Thoracic aorta (tissue), 2 donors: ENCODE data around the gene CYBC1. TPM values are rescaled to one million over a fixed set of nuclear protein-coding genes. Genes with fewer than 3 reads are reported as not detected.

Experiments
- ATAC-seq: fragments of 150-250 bp; one replicate; pipeline ENCODE4 v1.8.0; 2017; ENCODE audit warnings: low read depth; ENCODE audit not compliant: insufficient number of reproducible peaks, low FRiP score
- DNase-seq: peaks from one replicate; pipeline ENCODE4 v3.0.0-alpha.2; 2020; ENCODE audit warnings: low spot score
- H3K27ac ChIP-seq, 2 donors: fragments of 200-600 bp; sonication (generic); 1 replicate in 1 of 2; 2 replicates in 1 of 2; pipeline ENCODE4 v1.5.1; 2016; ENCODE audit warnings: mild to moderate bottlenecking in 2 of 2, moderate library complexity in 2 of 2
- H3K27me3 ChIP-seq: fragments of 200-600 bp; sonication (generic); replicated peaks from 2 replicates; pipeline ENCODE4 v1.6.0; 2016; ENCODE audit warnings: mild to moderate bottlenecking; ENCODE audit not compliant: insufficient read depth
- H3K36me3 ChIP-seq: fragments of 200-600 bp; sonication (generic); one replicate; pipeline ENCODE4 v1.5.1; 2016
- H3K4me1 ChIP-seq, 2 donors: fragments of 200-600 bp; sonication (generic); 1 replicate in 1 of 2; 2 replicates in 1 of 2; pipeline versions ENCODE4 v1.5.1 to v1.6.0; 2016; ENCODE audit warnings: low read depth in 2 of 2, mild to moderate bottlenecking in 1 of 2; ENCODE audit not compliant: control insufficient read depth in 1 of 2
- H3K4me3 ChIP-seq: fragments of 200-600 bp; sonication (generic); 2 replicates; pipeline ENCODE4 v1.5.1; 2016; ENCODE audit warnings: mild to moderate bottlenecking
- H3K9me3 ChIP-seq: fragments of 200-600 bp; sonication (generic); 2 replicates; pipeline ENCODE4 v1.5.1; 2016
- total RNA-seq, 2 donors: library from RNA; depleted of rRNA; stranded (reverse); fragments of >200 nt; gene quantifications; one replicate each; pipeline versions ENCODE4 v1.1.0 to v1.2.3, GENCODE V29; 2016
- TF ChIP-seq, protein P1 (sequence below): fragments of 200-600 bp; sonication (generic); IDR thresholded peaks from one replicate; pipeline ENCODE4 v1.5.1; 2019; ENCODE audit warnings: antibody characterized with exemption

The CYBC1 gene
- total RNA-seq, 2 donors from 2014 or later: 84.6 to 178 TPM

DNA sequence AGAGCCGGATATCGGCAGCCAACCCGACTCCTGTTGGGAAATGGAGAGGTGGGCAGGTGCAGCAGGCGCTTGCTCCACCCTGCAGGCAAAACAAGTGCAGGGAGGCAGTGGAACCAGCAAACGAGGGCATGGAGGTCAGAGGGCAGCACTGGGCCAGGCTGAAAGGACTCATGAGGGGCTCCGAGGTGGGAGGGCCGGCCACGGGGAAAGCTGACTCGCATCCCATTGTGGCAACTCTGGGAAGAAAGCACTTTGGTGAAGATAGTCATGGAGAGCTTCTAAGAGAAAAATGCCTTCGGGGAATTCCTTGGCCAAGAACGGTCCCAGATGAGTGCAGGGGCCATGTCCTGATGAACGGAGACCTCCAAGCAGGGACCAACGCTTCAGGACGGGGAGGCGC is 4.4 kb downstream of the CYBC1 start:
- Histone ChIP-seq H3K36me3 (peaks cover 9% of the 10 kb centered on the region), H3K27ac (no peak overlapping the region), H3K4me1 (peaks cover 8 to 33% of the 10 kb centered on the region in 2 donors), H3K9me3 (no peaks in the 10 kb centered on the region), H3K4me3 (no peak overlapping the region), H3K27me3 (no peaks in the 10 kb centered on the region)
- ATAC-seq (no peak), DNase-seq (no peak)
- TF ChIP-seq, protein P1, sequence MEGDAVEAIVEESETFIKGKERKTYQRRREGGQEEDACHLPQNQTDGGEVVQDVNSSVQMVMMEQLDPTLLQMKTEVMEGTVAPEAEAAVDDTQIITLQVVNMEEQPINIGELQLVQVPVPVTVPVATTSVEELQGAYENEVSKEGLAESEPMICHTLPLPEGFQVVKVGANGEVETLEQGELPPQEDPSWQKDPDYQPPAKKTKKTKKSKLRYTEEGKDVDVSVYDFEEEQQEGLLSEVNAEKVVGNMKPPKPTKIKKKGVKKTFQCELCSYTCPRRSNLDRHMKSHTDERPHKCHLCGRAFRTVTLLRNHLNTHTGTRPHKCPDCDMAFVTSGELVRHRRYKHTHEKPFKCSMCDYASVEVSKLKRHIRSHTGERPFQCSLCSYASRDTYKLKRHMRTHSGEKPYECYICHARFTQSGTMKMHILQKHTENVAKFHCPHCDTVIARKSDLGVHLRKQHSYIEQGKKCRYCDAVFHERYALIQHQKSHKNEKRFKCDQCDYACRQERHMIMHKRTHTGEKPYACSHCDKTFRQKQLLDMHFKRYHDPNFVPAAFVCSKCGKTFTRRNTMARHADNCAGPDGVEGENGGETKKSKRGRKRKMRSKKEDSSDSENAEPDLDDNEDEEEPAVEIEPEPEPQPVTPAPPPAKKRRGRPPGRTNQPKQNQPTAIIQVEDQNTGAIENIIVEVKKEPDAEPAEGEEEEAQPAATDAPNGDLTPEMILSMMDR: no peak

DNA sequence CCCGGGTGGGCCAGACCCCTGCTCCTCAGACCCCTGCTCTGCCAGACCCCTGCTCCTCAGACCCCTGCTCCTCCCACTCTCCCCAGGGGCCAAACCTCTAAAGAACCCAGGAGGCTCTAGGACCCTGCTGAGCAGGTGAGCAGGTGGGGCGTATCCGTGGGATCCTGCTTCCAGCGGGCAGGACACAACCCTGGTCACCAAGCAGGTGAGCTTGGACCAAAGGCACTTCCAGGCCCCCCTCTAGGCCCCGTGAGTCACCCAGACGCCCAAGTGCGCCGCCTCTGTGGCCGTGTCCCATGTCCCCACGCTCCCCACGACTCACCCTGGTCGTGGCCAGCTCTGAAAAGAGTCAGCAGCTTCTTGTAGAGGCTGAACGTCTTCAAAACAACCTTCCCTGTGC is 5.0 kb downstream of the CYBC1 start:
- H3K4me3 ChIP-seq: no peak overlapping the region
- no peak for ATAC-seq
- H3K27ac ChIP-seq: peak overlapping the region in 1 of 2 donors; percentile 3
- TF ChIP-seq, protein P1: no peak
- peaks cover 9% of the 10 kb centered on the region for H3K36me3 ChIP-seq
- no peaks in the 10 kb centered on the region for H3K27me3 ChIP-seq
- no peaks in the 10 kb centered on the region for H3K9me3 ChIP-seq
- peaks cover 8 to 30% of the 10 kb centered on the region in 2 donors for H3K4me1 ChIP-seq
- DNase-seq: no peak

DNA sequence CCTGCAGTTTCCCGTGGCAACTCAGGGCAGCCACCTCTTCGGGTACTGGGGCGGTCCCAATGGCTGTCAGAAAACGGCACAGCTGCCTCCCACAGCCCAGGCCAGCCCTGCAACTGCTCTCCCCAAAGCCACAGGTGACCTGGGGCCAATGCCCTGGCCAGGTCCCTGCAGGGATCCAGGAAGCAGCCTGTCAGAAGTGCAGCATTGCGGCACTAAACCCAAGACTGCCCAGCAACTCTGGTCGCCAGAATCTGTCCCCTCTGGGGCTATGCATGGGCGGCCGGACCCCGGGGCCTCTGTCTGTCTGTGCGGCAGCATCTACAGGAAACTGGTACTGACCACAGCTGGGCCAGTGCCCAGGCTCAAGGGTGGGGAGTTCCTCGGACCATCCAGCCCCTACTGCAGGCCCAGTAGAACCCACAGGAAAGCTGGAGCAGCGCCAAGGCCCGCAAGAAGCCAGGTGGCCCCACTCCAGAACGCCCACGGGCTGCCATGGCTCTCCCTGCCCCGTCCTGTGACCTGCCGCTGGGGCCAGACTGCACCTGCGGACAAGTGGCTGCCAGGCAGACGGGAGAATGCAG is 5.5 kb downstream of the CYBC1 start:
- Histone ChIP-seq H3K4me1 (peaks cover 8 to 29% of the 10 kb centered on the region in 2 donors), H3K27ac (peak overlapping the region in 1 of 2 donors; percentile 3), H3K27me3 (no peaks in the 10 kb centered on the region), H3K9me3 (no peaks in the 10 kb centered on the region), H3K4me3 (no peak overlapping the region), H3K36me3 (peaks cover 9% of the 10 kb centered on the region)
- TF ChIP-seq, protein P1: no peak
- ATAC-seq: peak; percentile 20
- DNase-seq: no peak

DNA sequence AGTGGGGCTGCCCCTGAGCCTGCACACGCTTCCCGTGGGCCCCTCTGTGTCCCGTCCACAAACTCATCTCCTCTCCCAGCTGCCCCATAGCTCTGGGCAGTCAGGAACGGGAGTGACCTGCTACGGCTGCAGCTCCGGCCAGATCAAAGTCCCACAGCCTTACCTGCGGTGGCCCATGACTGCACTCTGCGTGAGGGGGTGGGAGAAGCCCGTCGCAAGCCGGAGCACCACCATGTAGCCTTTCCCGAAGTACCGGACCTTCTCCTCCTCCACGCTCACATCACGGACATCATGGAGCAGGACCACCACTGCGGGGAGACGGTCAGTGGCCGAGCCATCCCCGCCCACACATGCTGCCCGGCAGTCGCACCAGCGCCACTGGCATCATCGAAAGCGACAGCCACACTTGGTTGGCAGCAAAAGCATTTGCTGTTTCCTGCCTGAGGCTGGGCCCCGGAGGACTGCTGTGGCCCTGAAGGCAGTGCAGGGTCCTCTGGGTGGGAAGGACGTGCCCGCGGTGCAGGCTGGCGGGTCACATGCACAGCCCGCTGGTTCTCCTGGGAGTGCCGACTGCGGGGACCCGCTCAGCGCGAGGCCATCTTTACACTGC is 6.2 kb downstream of the CYBC1 start:
- Histone ChIP-seq H3K4me3 (no peak overlapping the region), H3K27ac (no peak overlapping the region), H3K9me3 (no peaks in the 10 kb centered on the region), H3K36me3 (peaks cover 9% of the 10 kb centered on the region), H3K4me1 (peaks cover 8 to 22% of the 10 kb centered on the region in 2 donors), H3K27me3 (no peaks in the 10 kb centered on the region)
- DNase-seq (no peak), ATAC-seq (no peak)
- TF ChIP-seq, protein P1: no peak

DNA sequence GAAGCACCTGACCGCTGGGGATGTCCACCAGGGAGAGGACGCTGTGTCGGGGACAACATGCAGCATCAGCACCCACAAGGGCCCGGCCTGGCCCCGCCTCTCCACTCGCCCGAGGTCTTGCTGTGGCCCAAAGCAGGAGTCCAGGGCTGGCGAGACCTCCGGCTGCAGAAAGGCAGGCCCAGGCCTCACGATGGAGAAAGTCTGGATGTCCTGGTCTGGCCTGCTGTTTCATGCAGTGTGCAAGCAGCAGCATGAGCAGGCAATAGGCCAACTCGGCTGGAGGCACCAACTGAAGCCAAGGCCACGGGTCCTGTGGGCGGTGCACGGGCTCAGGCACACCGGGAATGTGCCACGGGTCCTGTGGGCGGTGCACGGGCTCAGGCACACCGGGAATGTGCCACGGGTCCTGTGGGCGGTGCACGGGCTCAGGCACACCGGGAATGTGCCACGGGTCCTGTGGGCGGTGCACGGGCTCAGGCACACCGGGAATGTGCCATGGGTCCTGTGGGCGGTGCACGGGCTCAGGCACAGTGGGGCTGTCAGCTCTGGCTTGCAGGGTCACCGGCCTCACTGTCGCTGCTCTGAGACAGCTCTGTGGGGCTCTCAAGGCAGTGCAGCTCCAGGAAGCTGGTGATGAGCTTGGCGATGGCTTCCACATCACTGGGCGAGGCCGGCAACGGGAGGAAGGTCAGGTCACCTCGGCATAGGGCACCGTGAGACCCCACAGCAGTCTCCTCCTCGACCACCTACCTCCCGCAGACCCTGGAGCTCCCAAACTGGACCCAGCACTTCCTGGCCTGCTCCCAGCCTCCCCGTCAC is 6.9 kb downstream of the CYBC1 start:
- DNase-seq: no peak
- H3K27ac ChIP-seq: no peak overlapping the region
- H3K4me1 ChIP-seq: peaks cover 8 to 17% of the 10 kb centered on the region in 2 donors
- no peak overlapping the region for H3K4me3 ChIP-seq
- H3K27me3 ChIP-seq: no peaks in the 10 kb centered on the region
- no peaks in the 10 kb centered on the region for H3K9me3 ChIP-seq
- no peak for ATAC-seq
- TF ChIP-seq, protein P1: no peak
- peaks cover 9% of the 10 kb centered on the region for H3K36me3 ChIP-seq
